Gastrocnemius medialis (tissue), 4 donors: ENCODE data around the gene SEMA4A.

Experiments used
- POLR2A ChIP-seq, 2 donors: fragments of 450-650 bp; IDR thresholded peaks; one replicate each; pipeline ENCODE4 v1.6.1; 2017; ENCODE audit warnings: antibody characterized with exemption in 2 of 2, mild to moderate bottlenecking in 2 of 2, moderate library complexity in 2 of 2
- TF ChIP-seq, protein P1 (sequence below), 5 experiments: fragments of 450-650 bp in 3 of 5; fragments of 200-600 bp in 2 of 5; sonication (generic) in 2 of 5; IDR thresholded peaks in 4 of 5; conservative IDR thresholded peaks in 1 of 5; 1 replicate in 4 of 5; 2 replicates in 1 of 5; pipeline ENCODE4 v1.5.1; 2016 to 2019; ENCODE audit warnings: antibody characterized with exemption in 5 of 5, mild to moderate bottlenecking in 3 of 5, moderate library complexity in 3 of 5

DNA sequence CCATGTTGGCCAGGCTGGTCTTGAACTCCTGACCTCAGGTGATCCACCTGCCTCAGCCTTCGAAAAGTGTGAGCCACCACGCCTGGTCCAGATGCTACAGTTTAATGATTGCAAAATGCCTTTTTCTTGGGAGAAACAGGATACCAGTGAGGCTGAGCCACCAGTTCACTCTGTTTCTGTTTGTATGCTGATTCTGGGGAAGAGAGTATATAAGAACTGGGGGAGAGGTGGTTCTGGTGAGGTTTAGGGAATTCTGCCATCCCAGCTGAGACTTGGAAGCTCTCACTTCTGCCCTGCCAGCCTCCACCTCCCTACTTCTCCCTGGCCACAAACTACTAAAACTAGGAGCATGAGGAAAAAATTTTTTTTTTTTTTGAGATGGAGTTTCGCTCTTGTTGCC lies 51.3 kb downstream of the SEMA4A start:
- TF ChIP-seq, protein P1, sequence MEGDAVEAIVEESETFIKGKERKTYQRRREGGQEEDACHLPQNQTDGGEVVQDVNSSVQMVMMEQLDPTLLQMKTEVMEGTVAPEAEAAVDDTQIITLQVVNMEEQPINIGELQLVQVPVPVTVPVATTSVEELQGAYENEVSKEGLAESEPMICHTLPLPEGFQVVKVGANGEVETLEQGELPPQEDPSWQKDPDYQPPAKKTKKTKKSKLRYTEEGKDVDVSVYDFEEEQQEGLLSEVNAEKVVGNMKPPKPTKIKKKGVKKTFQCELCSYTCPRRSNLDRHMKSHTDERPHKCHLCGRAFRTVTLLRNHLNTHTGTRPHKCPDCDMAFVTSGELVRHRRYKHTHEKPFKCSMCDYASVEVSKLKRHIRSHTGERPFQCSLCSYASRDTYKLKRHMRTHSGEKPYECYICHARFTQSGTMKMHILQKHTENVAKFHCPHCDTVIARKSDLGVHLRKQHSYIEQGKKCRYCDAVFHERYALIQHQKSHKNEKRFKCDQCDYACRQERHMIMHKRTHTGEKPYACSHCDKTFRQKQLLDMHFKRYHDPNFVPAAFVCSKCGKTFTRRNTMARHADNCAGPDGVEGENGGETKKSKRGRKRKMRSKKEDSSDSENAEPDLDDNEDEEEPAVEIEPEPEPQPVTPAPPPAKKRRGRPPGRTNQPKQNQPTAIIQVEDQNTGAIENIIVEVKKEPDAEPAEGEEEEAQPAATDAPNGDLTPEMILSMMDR (IDR thresholded peaks at IDR 0.05 in 4 of 5, conservative IDR thresholded peaks at IDR 0.05 in 1 of 5), result no peak
- no peak for TF ChIP-seq POLR2A (IDR thresholded peaks at IDR 0.05)
